D721Med (cell line): ENCODE data around the gene BCDIN3D.

Experiments used
- DNase-seq: peaks from one replicate; pipeline ENCODE4 v3.0.0; 2011; ENCODE audit warnings: low spot score; ENCODE audit not compliant: insufficient read length
- FAIRE-seq: peaks from 2 replicates; lab custom pipeline; 2011; peaks lifted over from hg19 to GRCh38; lab: Jason Lieb, UNC
- TF ChIP-seq, protein P1 (sequence below): IDR thresholded peaks from 2 replicates; pipeline ENCODE4 v1.5.1; 2012; ENCODE audit warnings: mild to moderate bottlenecking, control low read depth; ENCODE audit not compliant: insufficient read depth; ENCODE audit errors: missing control alignments

The BCDIN3D gene

DNA sequence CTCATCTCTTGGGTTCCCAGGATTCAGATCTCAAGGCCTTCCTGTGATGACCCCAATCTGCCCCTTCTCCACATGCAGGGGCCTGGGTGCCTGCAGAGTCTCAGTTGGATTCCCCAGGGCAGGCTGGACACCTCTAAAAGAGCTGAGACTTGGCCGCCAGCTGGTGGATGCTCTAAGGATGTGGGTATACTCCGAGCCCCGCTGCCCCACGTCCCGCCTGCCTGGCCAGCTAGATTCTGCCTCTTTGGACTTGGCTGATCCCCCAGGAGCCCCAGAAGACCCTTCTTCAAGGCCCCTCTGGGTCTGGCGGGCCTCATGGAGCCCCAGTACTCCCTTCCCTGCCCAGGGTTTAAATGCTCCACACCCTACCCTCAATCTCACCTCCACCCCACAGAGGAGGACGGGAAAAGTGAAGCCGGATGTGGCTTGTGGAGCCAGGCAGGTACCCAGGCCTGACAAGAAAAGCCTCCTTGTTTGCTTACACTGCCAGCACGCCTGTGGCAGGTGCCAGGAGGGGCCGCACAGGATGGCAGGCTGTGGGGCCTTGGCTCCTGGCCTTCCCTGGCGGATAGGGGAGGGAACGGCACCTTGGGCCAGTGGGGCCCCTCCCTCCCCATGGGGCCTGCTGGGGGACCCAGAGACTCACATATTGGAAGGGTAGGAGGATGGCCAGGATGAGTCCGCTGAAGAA is 45.7 kb upstream of the BCDIN3D start:
- TF ChIP-seq, protein P1, sequence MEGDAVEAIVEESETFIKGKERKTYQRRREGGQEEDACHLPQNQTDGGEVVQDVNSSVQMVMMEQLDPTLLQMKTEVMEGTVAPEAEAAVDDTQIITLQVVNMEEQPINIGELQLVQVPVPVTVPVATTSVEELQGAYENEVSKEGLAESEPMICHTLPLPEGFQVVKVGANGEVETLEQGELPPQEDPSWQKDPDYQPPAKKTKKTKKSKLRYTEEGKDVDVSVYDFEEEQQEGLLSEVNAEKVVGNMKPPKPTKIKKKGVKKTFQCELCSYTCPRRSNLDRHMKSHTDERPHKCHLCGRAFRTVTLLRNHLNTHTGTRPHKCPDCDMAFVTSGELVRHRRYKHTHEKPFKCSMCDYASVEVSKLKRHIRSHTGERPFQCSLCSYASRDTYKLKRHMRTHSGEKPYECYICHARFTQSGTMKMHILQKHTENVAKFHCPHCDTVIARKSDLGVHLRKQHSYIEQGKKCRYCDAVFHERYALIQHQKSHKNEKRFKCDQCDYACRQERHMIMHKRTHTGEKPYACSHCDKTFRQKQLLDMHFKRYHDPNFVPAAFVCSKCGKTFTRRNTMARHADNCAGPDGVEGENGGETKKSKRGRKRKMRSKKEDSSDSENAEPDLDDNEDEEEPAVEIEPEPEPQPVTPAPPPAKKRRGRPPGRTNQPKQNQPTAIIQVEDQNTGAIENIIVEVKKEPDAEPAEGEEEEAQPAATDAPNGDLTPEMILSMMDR: no peak
- DNase-seq (no peak), FAIRE-seq (no peak)

DNA sequence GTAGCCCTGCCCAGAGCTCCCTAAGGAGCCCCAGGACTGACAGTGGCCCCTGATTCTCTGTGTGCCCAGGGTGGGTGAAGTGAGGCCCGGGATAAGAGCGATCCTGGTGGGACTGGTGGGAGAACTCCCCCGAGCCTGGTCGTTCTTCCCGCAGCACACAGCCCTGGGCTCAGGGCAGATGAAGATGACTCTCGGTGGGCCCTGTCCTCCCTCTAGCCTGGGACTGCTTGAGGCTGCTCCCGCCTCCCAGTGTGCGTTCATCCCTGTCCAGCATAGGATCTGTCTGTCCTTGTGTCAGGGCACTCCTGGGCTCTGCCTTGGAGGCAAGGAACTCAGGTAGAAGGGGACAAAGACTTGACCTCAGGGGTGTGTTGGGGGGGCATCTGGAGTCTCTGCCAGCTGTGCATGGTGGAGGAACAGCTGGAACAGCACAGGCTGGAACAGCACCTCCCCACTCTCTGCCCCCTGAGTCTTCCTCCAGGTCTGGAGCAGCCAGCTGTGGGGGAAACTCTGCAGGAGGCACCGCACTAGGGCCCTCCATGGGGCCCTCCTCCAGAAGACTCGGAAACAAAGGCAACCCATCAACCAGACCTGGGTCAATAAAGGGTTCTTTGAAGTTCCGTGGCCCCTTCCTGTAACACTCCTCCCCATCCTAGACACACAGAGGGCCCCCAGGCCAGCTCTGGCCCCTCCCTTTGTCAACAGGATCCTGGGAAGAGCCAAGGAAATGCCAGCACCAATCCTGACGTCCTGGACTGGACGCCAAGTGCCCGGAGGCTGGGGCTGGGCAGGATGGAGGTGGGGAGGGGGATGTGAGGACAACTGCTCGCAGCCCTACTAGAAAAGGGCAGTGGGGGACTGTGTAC is 44.9 kb upstream of the BCDIN3D start:
- TF ChIP-seq, protein P1: no peak
- FAIRE-seq (no peak), DNase-seq (no peak)

DNA sequence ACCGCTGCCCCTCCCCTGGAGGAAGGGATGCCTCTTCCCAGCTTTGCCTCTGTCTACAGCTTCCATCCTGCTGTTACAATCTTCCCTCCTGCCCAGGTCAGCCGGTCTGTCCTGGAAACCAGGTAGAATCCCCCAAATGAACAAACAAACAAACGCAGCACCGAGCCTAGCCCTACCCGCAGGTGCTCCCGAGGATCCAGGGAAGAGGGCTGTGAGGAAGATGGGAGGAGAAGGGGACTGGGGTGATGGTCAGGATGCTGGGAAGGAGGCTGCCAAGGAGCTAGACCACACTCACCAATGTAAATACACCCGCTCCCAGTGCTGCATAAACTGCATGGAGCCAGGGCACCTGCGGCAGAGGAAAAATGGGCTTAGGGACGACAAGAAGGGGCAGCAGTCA is 44.2 kb upstream of the BCDIN3D start:
- DNase-seq (no peak), FAIRE-seq (no peak)
- TF ChIP-seq, protein P1: no peak

DNA sequence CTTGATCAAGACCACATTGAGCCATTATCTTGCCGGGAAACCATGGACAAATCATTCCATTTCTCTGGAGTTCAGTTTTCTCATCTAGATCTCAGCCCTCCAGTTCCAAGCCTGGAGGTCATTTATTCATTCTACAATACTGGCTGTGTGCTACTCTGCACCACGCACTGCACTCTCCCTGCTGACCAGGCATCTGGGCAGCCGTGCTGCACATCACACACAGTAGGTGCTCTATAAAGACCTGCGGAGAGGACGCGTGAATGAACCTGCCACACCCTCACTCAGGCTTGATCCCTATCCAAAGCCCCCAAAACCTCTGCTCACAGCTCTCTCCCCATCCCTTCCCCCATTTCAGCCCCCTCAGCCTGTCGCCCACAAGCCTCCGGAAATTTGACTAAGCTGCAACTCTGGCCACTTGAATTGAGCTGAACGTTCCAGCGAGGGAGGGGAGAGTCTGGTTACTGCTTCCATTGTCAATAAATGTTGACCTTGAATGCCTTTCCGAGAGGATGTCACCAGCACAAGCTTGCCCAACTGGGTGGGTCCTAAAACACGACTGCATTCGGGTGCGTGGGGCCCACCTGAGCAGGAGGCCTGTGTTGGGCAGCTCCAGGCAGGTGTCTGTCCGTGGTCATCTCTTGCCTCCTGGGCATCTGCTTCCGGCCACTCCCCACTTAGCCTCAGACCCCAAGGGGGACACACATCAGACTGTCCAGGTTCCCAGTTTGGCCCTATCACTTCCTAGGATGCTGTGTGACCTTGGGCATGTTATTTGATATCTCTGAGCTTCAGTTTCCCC is 43.0 kb upstream of the BCDIN3D start:
- FAIRE-seq: no peak

DNA sequence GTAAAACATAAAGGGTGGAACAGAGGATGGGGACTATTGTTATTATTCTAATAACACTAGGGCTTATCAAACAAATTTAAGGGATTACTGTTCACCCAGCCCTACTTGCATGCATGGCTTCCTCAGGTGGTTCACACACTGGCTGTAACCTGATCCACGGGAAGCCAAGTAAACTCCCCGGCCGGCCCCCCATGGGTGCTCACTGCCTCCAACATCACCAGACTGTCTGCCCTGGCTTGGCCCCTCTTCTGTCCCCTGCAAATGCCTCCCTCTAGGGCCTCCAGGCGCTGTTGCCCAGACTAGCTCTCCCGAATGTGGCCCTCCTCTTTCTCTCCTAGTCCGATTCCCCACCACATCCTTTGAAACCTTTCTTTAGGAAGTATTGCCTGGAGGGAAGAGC is 42.2 kb upstream of the BCDIN3D start:
- TF ChIP-seq, protein P1: no peak
- FAIRE-seq: no peak
- DNase-seq: no peak

More for the DNA sequence above, 43.0 kb upstream of the BCDIN3D start:
- TF ChIP-seq, protein P1: no peak
- no peak for DNase-seq

DNA sequence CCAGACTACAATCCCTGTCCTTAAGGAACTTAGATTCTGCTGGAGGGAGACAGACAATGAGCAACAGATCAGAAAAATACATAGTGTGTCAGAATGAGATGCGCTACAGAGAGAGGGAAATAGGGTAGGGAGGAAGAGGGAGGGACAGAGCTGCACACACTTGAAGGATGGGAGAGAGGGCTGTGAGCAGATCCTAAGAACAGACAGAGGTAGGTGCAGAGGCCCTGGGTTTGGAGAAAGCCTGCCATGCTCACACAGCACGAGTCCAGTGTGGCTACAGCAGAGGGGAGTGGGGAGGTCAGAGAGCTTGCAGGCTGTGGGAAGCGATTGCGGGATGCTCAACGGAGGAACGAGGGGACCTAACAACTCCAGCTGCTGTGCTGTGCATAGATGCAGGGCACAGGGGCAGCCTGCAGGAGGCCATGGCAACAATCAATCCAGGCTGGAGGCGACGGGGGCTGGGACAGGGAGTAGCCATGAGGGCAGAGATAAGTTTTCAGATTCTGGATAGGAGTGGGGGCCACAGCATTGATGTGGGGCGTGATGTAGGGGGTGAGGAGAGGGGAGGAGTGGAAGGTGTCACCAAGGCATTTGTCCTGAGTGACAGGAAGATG is 40.1 kb upstream of the BCDIN3D start:
- TF ChIP-seq, protein P1: no peak

More for the DNA sequence above, 40.1 kb upstream of the BCDIN3D start:
- no peak for DNase-seq
- no peak for FAIRE-seq
